ENCODE measurements around the gene PDPK1.

GRCh38 chr16:2511128-2511800, 26.6 kb upstream of the PDPK1 start:
- no peak for TF ChIP-seq CTCF (IDR thresholded peaks at IDR 0.05)
- TF ChIP-seq POLR2A (IDR thresholded peaks at IDR 0.05) = no peak

All from gastroesophageal sphincter (tissue), 3 donors.